ENCODE measurements around the gene IL12RB1. TPM values are rescaled to one million over a fixed set of nuclear protein-coding genes. Genes with fewer than 3 reads are reported as not detected.
"Not testable (repeated sequence)": the region's sequence is repeated elsewhere in the genome, so short reads cannot be mapped to it uniquely, and the experiment has no call there.

Gene IL12RB1
- total and polyA plus RNA-seq, 2 of the 8 experiments (the other 6 are each of a cell fraction or from before 2014, with no cell fraction given), result 0.03 TPM; not detected in 1

DNA sequence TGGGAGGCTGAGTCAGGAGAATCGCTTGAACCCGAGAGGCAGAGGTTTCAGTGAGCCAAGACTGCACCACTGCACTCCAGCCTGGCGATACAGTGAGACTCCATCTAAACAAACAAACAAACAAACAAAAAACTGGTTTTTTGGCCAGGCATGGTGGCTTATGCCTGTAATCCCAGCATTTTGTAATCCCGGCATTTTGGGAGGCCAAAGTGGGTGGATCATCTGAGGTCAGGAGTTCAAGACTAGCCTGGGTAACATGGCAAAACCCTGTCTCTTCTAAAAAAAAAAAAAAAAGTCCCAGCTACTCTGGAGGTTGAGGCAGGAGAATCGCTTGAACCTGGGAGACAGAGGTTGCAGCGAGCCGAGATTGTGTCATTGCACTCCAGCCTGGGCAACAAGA lies 18.5 kb upstream of the IL12RB1 start:
- not testable (repeated sequence) for H3K18ac ChIP-seq (ENCODE audit: extremely low read depth, low read length); H3K9ac ChIP-seq (replicated peaks in 1 of 4; ENCODE audit: extremely low read depth in 1 of 4, low read depth in 3 of 4, low read length in 3 of 4); H2BK20ac ChIP-seq (ENCODE audit: low read length); H3K79me1 ChIP-seq (ENCODE audit: low read depth, low read length); H4K20me1 ChIP-seq (replicated peaks in 1 of 2; ENCODE audit: control insufficient read depth in 1 of 2, insufficient read depth in 2 of 2, low read length in 2 of 2); H3K27ac ChIP-seq (ENCODE audit: low read depth, low read length); H3K36me3 ChIP-seq (ENCODE audit: control insufficient read depth in 2 of 4, insufficient read depth in 4 of 4, low read length in 3 of 4); H2BK5ac ChIP-seq (ENCODE audit: low read depth, low read length); H4K91ac ChIP-seq (replicated peaks; ENCODE audit: insufficient read length, low read length); H3K14ac ChIP-seq (ENCODE audit: insufficient read length); H4K8ac ChIP-seq (ENCODE audit: extremely low read depth, insufficient read depth, low read length); H3K56ac ChIP-seq (replicated peaks; ENCODE audit: insufficient read length, low read depth, low read length); H3K4me3 ChIP-seq (ENCODE audit: extremely low read depth in 1 of 4, insufficient read depth in 2 of 4, low read depth in 3 of 4, low read length in 4 of 4); H2BK12ac ChIP-seq (ENCODE audit: low read depth, low read length); H2BK120ac ChIP-seq (replicated peaks; ENCODE audit: low read depth, low read length); H3K79me2 ChIP-seq (ENCODE audit: control insufficient read depth in 1 of 2, insufficient read depth in 2 of 2, low read length in 2 of 2); DNase-seq (ENCODE audit: low read depth in 1 of 2, low spot score in 2 of 2); H3K4ac ChIP-seq (replicated peaks; ENCODE audit: insufficient read length, low read depth, low read length); H2AK5ac ChIP-seq (ENCODE audit: low read depth, low read length); FAIRE-seq; H3K23ac ChIP-seq (ENCODE audit: insufficient read length); H2AFZ ChIP-seq (ENCODE audit: low read length); H4K5ac ChIP-seq (ENCODE audit: insufficient read length, low read depth, low read length); H3K9me3 ChIP-seq (ENCODE audit: insufficient read depth in 2 of 2, low read depth in 1 of 2, low read length in 1 of 2)
- ChIA-PET CTCF (ENCODE audit: partially characterized antibody) (interaction anchor here (0.6 to 1.4 kb wide), 6 partner anchors 8 to 519 kb away, joined by 3 to 6 read pairs (median 3); no protein-coding TSS in a partner anchor), POLR2A (ENCODE audit: partially characterized antibody) (interaction anchor here (0.6 to 0.8 kb wide), 3 partner anchors 10 to 322 kb away, joined by 3 read pairs; no protein-coding TSS in a partner anchor)
- Histone ChIP-seq H3K4me2 (ENCODE audit: insufficient read depth in 1 of 2, low read depth in 2 of 2, low read length in 2 of 2) (peak overlapping the region in 1 of 2 experiments; percentile 79; a peak in 1 of 4 replicates), H3K23me2 (ENCODE audit: low read depth, low read length) (peaks cover 11% of the 10 kb centered on the region), H3K4me1 (replicated peaks in 1 of 4; ENCODE audit: control insufficient read depth in 3 of 4, insufficient read depth in 4 of 4, low read length in 3 of 4) (peaks cover 0 to 17% (median 8%) of the 10 kb centered on the region in 4 experiments; a peak in 4 of 7 replicates), H3K27me3 (replicated peaks in 1 of 4; ENCODE audit: control insufficient read depth in 3 of 4, extremely low read depth in 1 of 4, insufficient read depth in 3 of 4, low read length in 3 of 4) (peaks cover 0 to 12% (median 9%) of the 10 kb centered on the region in 4 experiments; a peak in 5 of 7 replicates), H2BK15ac (ENCODE audit: low read length) (0 out of 2 replicates have a peak overlapping the region, but pooled peaks have one; percentile 72)
- 84% methylated on average over 7 of the region's 7 CpGs; no CpG with 5 or more reads in 1 of the 2 experiments for WGBS, 2 experiments (ENCODE audit: extremely low coverage in 1 of 2, insufficient coverage in 1 of 2, insufficient read length in 1 of 2, insufficient replicate concordance in 2 of 2, low coverage in 1 of 2, low lambda C conversion rate in 2 of 2, missing lambda C conversion rate in 1 of 2)
